HEK293 (cell line): ENCODE measurements around the gene EBLN1.

Experiments
- EGR2 ChIP-seq: fragments of 450-650 bp; formaldehyde crosslinking; IDR thresholded peaks from 2 replicates; pipeline ENCODE4 v1.5.1; 2016; ENCODE audit warnings: low read depth, missing biosample characterization, missing genetic modification characterization
- FEZF1 ChIP-seq: fragments of 450-650 bp; formaldehyde crosslinking; IDR thresholded peaks from 2 replicates; pipeline ENCODE4 v1.5.1; 2016; ENCODE audit warnings: missing biosample characterization, missing genetic modification characterization
- GLIS1 ChIP-seq: fragments of 450-650 bp; formaldehyde crosslinking; IDR thresholded peaks from 2 replicates; pipeline ENCODE4 v1.5.1; 2016; ENCODE audit warnings: missing biosample characterization, missing genetic modification characterization
- HOXA7 ChIP-seq: sonication (generic); formaldehyde crosslinking; IDR thresholded peaks from 2 replicates; pipeline ENCODE4 v1.8.1; 2022; ENCODE audit warnings: missing genetic modification reagents, borderline replicate concordance
- IKZF3 ChIP-seq: fragments of 450-650 bp; IDR thresholded peaks from 2 replicates; pipeline ENCODE4 v1.5.0; 2018; ENCODE audit warnings: missing biosample characterization, mild to moderate bottlenecking, missing genetic modification characterization, moderate library complexity
- PRDM1 ChIP-seq: fragments of 450-650 bp; formaldehyde crosslinking; IDR thresholded peaks from 2 replicates; pipeline ENCODE4; 2016; ENCODE audit warnings: missing biosample characterization, missing genetic modification characterization
- PRDM10 ChIP-seq: fragments of 450-650 bp; formaldehyde crosslinking; IDR thresholded peaks from 2 replicates; pipeline ENCODE4 v1.5.1; 2016; ENCODE audit warnings: missing biosample characterization, missing genetic modification characterization
- REPIN1 ChIP-seq: fragments of 450-650 bp; formaldehyde crosslinking; IDR thresholded peaks from 2 replicates; pipeline ENCODE4 v1.5.1; 2017; ENCODE audit warnings: missing biosample characterization, missing genetic modification characterization, low read depth
- SP2 ChIP-seq: fragments of 450-650 bp; formaldehyde crosslinking; IDR thresholded peaks from 2 replicates; pipeline ENCODE4 v1.5.1; 2016; ENCODE audit warnings: missing biosample characterization, missing genetic modification characterization
- YY1 ChIP-seq: fragments of 450-650 bp; formaldehyde crosslinking; IDR thresholded peaks from 2 replicates; pipeline ENCODE4 v1.5.1; 2018; ENCODE audit warnings: missing biosample characterization, missing genetic modification characterization
- ZEB2 ChIP-seq: fragments of 450-650 bp; formaldehyde crosslinking; IDR thresholded peaks from 2 replicates; pipeline ENCODE4 v1.5.1; 2016; ENCODE audit warnings: missing biosample characterization, missing genetic modification characterization
- ZFP37 ChIP-seq: fragments of 450-650 bp; formaldehyde crosslinking; IDR thresholded peaks from 2 replicates; pipeline ENCODE4 v1.5.1; 2016; ENCODE audit warnings: missing biosample characterization, missing genetic modification characterization
- ZNF19 ChIP-seq: fragments of 450-650 bp; formaldehyde crosslinking; IDR thresholded peaks from 2 replicates; pipeline ENCODE4; 2016; ENCODE audit warnings: missing biosample characterization, missing genetic modification characterization, low read depth
- ZNF2 ChIP-seq: fragments of 450-650 bp; formaldehyde crosslinking; IDR thresholded peaks from 2 replicates; pipeline ENCODE4 v1.5.1; 2016; ENCODE audit warnings: missing biosample characterization, missing genetic modification characterization
- ZNF311 ChIP-seq: fragments of 450-650 bp; formaldehyde crosslinking; IDR thresholded peaks from 2 replicates; pipeline ENCODE4 v1.5.1; 2017; ENCODE audit warnings: missing biosample characterization, missing genetic modification characterization, borderline replicate concordance
- ZNF473 ChIP-seq: fragments of 450-650 bp; formaldehyde crosslinking; IDR thresholded peaks from 2 replicates; pipeline ENCODE4 v1.5.1; 2017; ENCODE audit warnings: missing biosample characterization, missing genetic modification characterization
- ZNF629 ChIP-seq: fragments of 450-650 bp; formaldehyde crosslinking; IDR thresholded peaks from 2 replicates; pipeline ENCODE4 v1.5.1; 2017; ENCODE audit warnings: missing biosample characterization, missing genetic modification characterization
- TF ChIP-seq, protein P1 (sequence below): fragments of 450-650 bp; formaldehyde crosslinking; conservative IDR thresholded peaks from 2 replicates; pipeline ENCODE4 v1.5.1; 2016; ENCODE audit warnings: low read depth, missing biosample characterization, missing genetic modification characterization
- TF ChIP-seq, protein P2 (sequence below): fragments of 450-650 bp; formaldehyde crosslinking; conservative IDR thresholded peaks from 2 replicates; pipeline ENCODE4 v1.5.1; 2016; ENCODE audit warnings: low read depth, missing biosample characterization, missing genetic modification characterization
- TF ChIP-seq, protein P3 (sequence below): fragments of 450-650 bp; formaldehyde crosslinking; IDR thresholded peaks from 2 replicates; pipeline ENCODE4 v1.5.1; 2016; ENCODE audit warnings: missing biosample characterization, missing genetic modification characterization
- TF ChIP-seq, protein P4 (sequence below): fragments of 450-650 bp; formaldehyde crosslinking; IDR thresholded peaks from 2 replicates; pipeline ENCODE4 v1.5.1; 2016; ENCODE audit warnings: missing biosample characterization, missing genetic modification characterization
- TF ChIP-seq, protein P5 (sequence below): IDR thresholded peaks from 2 replicates; pipeline ENCODE4 v1.6.1; 2011; ENCODE audit warnings: mild to moderate bottlenecking, low read depth, low read length, borderline replicate concordance

The EBLN1 gene

GRCh38 chr10:22251751-22252223 lies 34.0 kb upstream of the EBLN1 start (continued):
- TF ChIP-seq ZNF311 (tag by site-specific recombination) (no peak), EGR2 (peak; percentile 91), REPIN1 (tag by site-specific recombination) (no peak), ZNF473 (tag by site-specific recombination) (no peak), SP2 (no peak), YY1 (tag by site-specific recombination) (no peak; the same call in 1 of the 2 replicates), ZNF629 (tag by site-specific recombination) (no peak), IKZF3 (no peak), GLIS1 (tag by site-specific recombination) (peak; percentile 63), ZFP37 (tag by site-specific recombination) (no peak), PRDM10 (tag by site-specific recombination) (peak; percentile 91), FEZF1 (tag by site-specific recombination) (no peak), ZEB2 (peak; percentile 47; the same call in 1 of the 2 replicates), ZNF2 (tag by site-specific recombination) (peak; percentile 70; the same call in 1 of the 2 replicates), PRDM1 (tag by site-specific recombination) (no peak; the same call in 1 of the 2 replicates), ZNF19 (no peak), HOXA7 (CRISPR knock-in tag) (no peak)
- TF ChIP-seq, protein P1, sequence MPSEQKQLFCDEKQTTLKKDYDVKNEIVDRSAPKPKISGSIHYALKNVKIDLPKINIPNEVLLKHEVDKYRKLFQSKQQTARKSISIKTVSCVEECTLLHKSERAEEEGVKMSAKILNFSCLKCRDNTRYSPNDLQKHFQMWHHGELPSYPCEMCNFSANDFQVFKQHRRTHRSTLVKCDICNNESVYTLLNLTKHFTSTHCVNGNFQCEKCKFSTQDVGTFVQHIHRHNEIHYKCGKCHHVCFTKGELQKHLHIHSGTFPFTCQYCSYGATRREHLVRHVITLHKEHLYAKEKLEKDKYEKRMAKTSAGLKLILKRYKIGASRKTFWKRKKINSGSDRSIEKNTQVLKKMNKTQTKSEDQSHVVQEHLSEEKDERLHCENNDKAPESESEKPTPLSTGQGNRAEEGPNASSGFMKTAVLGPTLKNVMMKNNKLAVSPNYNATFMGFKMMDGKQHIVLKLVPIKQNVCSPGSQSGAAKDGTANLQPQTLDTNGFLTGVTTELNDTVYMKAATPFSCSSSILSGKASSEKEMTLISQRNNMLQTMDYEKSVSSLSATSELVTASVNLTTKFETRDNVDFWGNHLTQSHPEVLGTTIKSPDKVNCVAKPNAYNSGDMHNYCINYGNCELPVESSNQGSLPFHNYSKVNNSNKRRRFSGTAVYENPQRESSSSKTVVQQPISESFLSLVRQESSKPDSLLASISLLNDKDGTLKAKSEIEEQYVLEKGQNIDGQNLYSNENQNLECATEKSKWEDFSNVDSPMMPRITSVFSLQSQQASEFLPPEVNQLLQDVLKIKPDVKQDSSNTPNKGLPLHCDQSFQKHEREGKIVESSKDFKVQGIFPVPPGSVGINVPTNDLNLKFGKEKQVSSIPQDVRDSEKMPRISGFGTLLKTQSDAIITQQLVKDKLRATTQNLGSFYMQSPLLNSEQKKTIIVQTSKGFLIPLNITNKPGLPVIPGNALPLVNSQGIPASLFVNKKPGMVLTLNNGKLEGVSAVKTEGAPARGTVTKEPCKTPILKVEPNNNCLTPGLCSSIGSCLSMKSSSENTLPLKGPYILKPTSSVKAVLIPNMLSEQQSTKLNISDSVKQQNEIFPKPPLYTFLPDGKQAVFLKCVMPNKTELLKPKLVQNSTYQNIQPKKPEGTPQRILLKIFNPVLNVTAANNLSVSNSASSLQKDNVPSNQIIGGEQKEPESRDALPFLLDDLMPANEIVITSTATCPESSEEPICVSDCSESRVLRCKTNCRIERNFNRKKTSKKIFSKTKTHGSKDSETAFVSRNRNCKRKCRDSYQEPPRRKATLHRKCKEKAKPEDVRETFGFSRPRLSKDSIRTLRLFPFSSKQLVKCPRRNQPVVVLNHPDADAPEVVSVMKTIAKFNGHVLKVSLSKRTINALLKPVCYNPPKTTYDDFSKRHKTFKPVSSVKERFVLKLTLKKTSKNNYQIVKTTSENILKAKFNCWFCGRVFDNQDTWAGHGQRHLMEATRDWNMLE = 0 out of 2 replicates have a peak, but pooled peaks have one; percentile 25
- TF ChIP-seq, protein P2, sequence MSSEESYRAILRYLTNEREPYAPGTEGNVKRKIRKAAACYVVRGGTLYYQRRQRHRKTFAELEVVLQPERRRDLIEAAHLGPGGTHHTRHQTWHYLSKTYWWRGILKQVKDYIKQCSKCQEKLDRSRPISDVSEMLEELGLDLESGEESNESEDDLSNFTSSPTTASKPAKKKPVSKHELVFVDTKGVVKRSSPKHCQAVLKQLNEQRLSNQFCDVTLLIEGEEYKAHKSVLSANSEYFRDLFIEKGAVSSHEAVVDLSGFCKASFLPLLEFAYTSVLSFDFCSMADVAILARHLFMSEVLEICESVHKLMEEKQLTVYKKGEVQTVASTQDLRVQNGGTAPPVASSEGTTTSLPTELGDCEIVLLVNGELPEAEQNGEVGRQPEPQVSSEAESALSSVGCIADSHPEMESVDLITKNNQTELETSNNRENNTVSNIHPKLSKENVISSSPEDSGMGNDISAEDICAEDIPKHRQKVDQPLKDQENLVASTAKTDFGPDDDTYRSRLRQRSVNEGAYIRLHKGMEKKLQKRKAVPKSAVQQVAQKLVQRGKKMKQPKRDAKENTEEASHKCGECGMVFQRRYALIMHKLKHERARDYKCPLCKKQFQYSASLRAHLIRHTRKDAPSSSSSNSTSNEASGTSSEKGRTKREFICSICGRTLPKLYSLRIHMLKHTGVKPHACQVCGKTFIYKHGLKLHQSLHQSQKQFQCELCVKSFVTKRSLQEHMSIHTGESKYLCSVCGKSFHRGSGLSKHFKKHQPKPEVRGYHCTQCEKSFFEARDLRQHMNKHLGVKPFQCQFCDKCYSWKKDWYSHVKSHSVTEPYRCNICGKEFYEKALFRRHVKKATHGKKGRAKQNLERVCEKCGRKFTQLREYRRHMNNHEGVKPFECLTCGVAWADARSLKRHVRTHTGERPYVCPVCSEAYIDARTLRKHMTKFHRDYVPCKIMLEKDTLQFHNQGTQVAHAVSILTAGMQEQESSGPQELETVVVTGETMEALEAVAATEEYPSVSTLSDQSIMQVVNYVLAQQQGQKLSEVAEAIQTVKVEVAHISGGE (tag by site-specific recombination) = peak; percentile 37; the same call in 1 of the 2 replicates
- TF ChIP-seq, protein P3, sequence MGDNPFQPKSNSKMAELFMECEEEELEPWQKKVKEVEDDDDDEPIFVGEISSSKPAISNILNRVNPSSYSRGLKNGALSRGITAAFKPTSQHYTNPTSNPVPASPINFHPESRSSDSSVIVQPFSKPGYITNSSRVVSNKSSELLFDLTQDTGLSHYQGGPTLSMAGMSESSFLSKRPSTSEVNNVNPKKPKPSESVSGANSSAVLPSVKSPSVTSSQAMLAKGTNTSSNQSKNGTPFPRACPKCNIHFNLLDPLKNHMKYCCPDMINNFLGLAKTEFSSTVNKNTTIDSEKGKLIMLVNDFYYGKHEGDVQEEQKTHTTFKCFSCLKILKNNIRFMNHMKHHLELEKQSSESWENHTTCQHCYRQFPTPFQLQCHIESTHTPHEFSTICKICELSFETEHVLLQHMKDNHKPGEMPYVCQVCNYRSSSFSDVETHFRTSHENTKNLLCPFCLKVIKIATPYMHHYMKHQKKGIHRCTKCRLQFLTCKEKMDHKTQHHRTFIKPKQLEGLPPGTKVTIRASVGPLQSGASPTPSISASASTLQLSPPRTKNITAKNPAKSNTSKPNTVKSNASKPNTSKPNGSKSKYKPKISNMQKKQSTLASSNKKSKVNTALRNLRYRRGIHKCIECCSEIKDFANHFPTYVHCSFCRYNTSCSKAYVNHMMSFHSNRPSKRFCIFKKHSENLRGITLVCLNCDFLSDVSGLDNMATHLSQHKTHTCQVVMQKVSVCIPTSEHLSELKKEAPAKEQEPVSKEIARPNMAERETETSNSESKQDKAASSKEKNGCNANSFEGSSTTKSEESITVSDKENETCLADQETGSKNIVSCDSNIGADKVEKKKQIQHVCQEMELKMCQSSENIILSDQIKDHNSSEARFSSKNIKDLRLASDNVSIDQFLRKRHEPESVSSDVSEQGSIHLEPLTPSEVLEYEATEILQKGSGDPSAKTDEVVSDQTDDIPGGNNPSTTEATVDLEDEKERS (tag by site-specific recombination) = no peak; the same call in 1 of the 2 replicates
- TF ChIP-seq, protein P4, sequence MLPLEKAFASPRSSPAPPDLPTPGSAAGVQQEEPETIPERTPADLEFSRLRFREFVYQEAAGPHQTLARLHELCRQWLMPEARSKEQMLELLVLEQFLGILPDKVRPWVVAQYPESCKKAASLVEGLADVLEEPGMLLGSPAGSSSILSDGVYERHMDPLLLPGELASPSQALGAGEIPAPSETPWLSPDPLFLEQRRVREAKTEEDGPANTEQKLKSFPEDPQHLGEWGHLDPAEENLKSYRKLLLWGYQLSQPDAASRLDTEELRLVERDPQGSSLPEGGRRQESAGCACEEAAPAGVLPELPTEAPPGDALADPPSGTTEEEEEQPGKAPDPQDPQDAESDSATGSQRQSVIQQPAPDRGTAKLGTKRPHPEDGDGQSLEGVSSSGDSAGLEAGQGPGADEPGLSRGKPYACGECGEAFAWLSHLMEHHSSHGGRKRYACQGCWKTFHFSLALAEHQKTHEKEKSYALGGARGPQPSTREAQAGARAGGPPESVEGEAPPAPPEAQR (tag by site-specific recombination) = no peak
- TF ChIP-seq, protein P5, sequence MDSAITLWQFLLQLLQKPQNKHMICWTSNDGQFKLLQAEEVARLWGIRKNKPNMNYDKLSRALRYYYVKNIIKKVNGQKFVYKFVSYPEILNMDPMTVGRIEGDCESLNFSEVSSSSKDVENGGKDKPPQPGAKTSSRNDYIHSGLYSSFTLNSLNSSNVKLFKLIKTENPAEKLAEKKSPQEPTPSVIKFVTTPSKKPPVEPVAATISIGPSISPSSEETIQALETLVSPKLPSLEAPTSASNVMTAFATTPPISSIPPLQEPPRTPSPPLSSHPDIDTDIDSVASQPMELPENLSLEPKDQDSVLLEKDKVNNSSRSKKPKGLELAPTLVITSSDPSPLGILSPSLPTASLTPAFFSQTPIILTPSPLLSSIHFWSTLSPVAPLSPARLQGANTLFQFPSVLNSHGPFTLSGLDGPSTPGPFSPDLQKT = no peak
